GM19328 (cell line): ENCODE data around the gene CISD3.

Source experiments
- ATAC-seq: cut with Tn5 transposase; IDR thresholded peaks from one replicate; pipeline ENCODE4 v1.9.1; 2021; ENCODE audit warnings: mild to moderate bottlenecking, moderate library complexity; ENCODE audit not compliant: unreplicated experiment

The CISD3 gene

GRCh38 chr17:38766341-38766740, 36.2 kb downstream of the CISD3 start:
- no peak for ATAC-seq

GRCh38 chr17:38768417-38768816, 38.3 kb downstream of the CISD3 start:
- ATAC-seq = no peak

GRCh38 chr17:38773258-38773657, 43.1 kb downstream of the CISD3 start:
- no peak for ATAC-seq

DNA sequence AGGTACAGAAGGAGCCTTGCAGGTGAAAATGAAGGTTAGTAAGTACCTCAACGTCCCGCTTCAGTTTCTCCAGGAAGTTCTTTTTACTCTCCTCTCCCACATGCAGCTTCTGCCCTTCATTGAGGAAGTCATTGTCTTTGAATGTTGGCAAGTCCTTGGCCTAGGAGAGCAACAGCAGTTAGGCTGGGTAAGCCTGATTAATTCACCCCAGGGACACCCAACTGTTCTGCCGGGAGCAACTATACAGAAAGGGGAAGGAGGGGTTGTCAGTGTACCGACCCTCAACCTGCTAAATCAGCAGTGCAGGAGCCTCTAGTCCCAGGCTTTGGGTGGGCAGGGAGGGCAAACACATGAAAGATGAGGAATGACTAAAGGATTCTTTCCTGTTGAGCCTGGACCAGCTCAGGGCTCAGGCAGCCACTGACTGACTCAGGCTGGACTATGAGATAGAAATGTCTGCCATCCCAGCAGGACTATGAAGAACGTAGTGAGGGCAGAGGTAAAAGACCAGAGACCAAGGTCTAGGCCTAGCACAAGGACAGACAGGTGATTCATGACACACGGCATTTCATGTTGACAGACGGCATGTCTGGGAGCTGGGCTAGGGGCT, 47.6 kb downstream of the CISD3 start:
- ATAC-seq = no peak

DNA sequence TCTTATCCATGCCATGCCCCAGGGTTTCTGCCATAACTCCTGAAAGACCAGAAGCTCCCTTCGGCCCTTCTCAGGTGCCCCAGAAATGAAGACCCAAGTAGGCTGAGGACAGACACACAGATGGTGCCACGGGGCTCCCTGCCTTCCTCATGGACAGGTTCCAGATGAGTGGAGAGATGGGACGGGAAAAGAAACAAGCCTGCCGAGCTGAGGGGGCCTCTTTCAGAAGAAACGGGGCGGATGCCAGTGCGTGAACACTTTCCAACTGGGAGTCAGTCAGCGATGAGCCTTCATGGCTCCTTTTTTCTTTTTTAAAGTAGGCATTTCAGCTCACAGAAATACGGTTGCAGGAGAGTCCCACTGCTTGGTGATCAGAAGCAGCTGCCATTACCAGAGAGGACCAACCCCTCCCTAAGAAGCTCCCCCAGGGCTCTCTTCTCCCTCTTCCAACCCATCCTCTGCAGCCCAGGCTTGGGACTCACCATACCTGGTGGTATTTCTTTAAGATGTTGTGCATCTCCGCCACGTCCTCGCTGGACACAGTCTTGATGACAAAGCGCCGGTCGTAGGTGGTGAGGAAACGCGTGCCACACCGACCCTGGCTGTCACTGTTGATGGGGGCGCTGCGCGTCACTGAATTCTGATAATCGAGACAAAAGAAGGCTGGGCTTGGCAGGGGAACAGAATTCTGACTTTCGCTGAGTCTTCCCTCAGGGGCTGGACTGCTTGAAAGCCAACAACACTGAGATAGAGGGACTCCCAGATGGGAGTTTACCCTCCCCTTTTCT, 50.0 kb downstream of the CISD3 start:
- no peak for ATAC-seq

- no peak for ATAC-seq
These were observed 53.1 kb downstream of the CISD3 start for GRCh38 chr17:38783227-38783626.
